ENCODE measurements around the gene CBX6.
A peak's percentile ranks its signal among the peaks of the same experiment; 100 is the strongest.

CBX6 gene

DNA sequence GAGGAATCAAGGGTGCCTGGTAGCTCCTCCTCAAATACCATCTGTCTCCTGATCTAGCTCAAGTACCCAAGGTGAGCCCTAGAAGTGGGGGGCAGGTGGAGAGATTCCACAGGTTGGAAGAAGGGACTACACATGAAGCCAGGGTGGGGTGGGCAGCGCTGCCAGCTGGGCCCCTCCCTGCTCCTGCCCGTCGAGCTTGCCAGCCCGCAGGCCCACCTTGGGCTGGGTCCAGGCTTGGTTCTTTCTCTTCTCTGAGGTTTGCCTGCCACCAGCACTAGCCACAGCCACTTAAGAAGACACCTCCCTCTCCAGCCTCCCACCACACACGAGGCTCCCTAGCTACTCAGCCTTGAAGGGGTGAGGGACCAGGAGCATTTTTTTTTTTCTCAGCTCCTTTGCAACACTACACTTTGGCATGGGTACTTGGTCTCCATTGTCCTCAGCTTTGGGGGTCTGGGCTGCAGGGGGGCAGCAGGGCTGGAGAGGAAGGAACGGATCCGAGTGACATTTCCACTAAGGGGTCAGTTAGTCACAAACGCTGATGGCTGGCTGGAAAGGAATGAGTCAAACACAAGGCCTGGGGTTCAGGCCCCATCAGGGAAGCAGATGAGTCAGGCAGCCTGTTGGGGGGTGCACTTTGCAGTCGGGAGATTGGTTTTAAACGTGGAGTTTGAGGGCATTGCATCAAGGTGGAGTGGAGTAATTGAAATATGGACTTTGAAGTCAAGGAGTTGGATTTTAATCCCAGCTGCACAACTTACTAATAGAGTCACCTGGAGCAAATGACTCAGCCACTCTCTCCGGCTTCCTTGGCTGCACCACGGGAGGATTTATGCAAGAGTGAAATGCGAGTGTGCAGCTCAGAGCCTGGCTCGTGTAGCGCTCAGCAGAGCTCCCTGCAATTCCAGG is 20.8 kb downstream of the CBX6 start:
- H3K27ac ChIP-seq, result no peak overlapping the region
- H3K4me1 ChIP-seq, result peaks cover 0 to 12% (median under 1%) of the 10 kb centered on the region in 4 donors
- H3K9me3 ChIP-seq, result no peaks in the 10 kb centered on the region
- no peaks in the 10 kb centered on the region for H3K27me3 ChIP-seq
- intact Hi-C loops (cut with DNase I; ENCODE audit: low total_unique reads), result no loop called here
- TF ChIP-seq, protein P1, sequence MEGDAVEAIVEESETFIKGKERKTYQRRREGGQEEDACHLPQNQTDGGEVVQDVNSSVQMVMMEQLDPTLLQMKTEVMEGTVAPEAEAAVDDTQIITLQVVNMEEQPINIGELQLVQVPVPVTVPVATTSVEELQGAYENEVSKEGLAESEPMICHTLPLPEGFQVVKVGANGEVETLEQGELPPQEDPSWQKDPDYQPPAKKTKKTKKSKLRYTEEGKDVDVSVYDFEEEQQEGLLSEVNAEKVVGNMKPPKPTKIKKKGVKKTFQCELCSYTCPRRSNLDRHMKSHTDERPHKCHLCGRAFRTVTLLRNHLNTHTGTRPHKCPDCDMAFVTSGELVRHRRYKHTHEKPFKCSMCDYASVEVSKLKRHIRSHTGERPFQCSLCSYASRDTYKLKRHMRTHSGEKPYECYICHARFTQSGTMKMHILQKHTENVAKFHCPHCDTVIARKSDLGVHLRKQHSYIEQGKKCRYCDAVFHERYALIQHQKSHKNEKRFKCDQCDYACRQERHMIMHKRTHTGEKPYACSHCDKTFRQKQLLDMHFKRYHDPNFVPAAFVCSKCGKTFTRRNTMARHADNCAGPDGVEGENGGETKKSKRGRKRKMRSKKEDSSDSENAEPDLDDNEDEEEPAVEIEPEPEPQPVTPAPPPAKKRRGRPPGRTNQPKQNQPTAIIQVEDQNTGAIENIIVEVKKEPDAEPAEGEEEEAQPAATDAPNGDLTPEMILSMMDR (IDR thresholded peaks at IDR 0.05), result no peak
- no peaks in the 10 kb centered on the region for H3K36me3 ChIP-seq
- no peak overlapping the region for H3K4me3 ChIP-seq
- no peak for DNase-seq

DNA sequence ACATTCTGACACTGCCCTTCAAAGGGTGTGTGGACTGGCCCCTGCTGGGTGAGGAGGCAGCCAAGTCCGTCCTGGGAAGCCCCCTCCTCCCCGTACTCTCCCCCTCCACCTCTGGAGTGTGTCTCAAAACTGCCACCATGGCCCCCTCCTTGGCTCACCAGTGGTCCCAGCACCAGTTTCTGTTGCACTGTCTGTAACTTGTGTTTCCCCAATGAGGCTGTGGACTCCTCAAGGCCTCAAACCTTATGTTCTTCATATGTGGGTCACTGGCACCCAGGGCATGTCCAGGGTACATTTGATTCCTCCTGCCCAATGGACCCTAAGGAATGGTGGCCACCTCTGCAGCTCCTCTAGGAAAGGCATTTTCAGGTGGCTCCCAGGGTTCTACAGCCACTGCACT is 21.6 kb downstream of the CBX6 start:
- H3K27ac ChIP-seq, result no peak overlapping the region
- H3K4me1 ChIP-seq, result peaks cover 0 to 20% (median 8%) of the 10 kb centered on the region in 4 donors
- H3K27me3 ChIP-seq, result no peaks in the 10 kb centered on the region
- no peaks in the 10 kb centered on the region for H3K36me3 ChIP-seq
- no peak overlapping the region for H3K4me3 ChIP-seq
- TF ChIP-seq, protein P1 (IDR thresholded peaks at IDR 0.05), result no peak
- no peak for DNase-seq
- H3K9me3 ChIP-seq, result no peaks in the 10 kb centered on the region
- intact Hi-C loops (cut with DNase I; ENCODE audit: low total_unique reads), result no loop called here

DNA sequence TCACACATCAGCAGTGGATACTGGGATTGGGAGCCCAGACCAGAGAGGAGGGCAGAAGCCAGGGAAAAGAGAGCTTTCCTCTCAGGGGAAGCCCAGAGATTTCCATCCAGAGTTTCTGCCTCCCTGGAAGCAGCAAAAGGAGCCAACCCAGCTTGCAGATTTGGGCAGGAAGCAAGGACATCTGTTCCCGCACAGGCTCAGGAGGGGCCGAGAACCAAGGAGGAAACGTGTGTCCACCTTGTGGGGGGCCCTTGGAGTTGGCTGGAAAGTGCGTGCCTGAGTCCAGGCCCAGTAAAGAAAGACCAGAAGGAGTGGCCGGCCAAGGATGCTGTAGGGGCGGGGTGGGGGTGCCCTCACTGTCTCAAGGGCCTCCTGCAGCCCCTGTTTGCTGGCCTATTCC is 22.2 kb downstream of the CBX6 start:
- intact Hi-C loops (cut with DNase I; ENCODE audit: low total_unique reads), result loop anchor here (10.0 kb wide), 1 partner anchor 55 kb away; the partner anchor contains the start of gene DNAL4
- Histone ChIP-seq H3K27ac (no peak overlapping the region), H3K27me3 (no peaks in the 10 kb centered on the region)

DNA sequence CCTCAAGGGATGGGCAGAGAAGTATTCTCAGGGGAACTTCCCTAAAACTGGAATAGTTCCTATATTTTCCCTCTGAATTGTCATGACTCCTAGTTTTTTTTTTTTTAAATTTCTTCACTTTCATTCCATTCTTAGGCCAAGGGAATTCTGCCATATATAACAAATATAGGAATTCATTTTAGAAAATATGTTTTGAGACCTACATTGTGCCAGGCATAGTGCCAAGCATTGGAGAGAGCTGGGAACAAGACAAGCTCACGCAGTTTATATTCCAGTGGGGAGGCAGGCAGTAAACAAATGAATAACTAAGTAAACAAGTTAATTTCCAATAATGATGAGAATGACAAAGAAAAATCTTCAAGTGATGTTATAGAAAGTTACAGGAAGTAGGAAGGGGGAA is 25.6 kb downstream of the CBX6 start:
- H3K27ac ChIP-seq, result peak overlapping the region; percentile 86 to 89
- no peak overlapping the region for H3K4me3 ChIP-seq
- H3K9me3 ChIP-seq, result no peaks in the 10 kb centered on the region
- intact Hi-C loops (cut with DNase I; ENCODE audit: low total_unique reads), result loop anchor here (10.0 kb wide), 1 partner anchor 52 kb away; the partner anchor contains the start of gene DNAL4
- TF ChIP-seq, protein P1 (IDR thresholded peaks at IDR 0.05), result no peak
- H3K4me1 ChIP-seq, result peaks cover 0 to 50% (median 37%) of the 10 kb centered on the region in 4 donors
- DNase-seq, result no peak
- no peaks in the 10 kb centered on the region for H3K27me3 ChIP-seq
- H3K36me3 ChIP-seq, result no peaks in the 10 kb centered on the region

More for the DNA sequence above, 22.2 kb downstream of the CBX6 start:
- TF ChIP-seq, protein P1 (IDR thresholded peaks at IDR 0.05), result no peak
- H3K9me3 ChIP-seq, result no peaks in the 10 kb centered on the region
- peaks cover 0 to 26% (median 13%) of the 10 kb centered on the region in 4 donors for H3K4me1 ChIP-seq
- DNase-seq, result no peak
- H3K36me3 ChIP-seq, result no peaks in the 10 kb centered on the region
- H3K4me3 ChIP-seq, result no peak overlapping the region

DNA sequence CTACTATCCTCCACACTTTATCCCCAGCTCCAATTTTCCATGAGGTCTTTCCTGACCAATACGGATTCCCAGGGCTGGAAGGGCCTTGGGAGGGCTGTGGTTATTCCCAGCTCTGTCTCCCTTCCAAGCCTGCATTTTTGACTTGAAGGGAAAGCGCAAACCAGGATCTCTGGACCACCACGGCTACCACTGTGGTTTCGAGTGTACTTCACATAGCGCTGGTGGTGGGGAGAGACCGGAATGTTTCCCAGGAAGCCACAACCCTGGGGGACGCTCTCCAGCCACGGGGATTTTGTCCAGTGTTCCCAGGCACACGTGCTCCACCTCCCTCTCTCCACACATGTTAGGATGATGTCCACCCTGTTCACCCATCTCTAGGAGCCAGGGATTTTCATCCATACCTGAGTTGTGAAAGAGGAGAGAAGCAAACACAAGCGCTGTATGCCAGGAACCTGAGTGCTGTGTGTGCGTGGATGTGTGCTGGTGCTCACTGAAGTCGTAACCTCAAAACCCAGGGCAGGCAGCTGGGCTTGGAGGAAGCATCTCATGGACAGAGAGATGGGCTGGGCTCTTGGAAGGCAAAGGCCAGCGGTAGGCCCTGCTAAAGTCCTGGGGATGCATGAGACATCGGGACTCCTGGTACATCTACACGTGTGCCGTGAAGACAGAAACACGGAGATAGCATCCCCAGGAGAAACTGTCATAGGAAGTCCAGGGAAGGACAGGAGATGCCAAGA is 26.8 kb downstream of the CBX6 start:
- H3K4me3 ChIP-seq, result no peak overlapping the region
- H3K9me3 ChIP-seq, result no peaks in the 10 kb centered on the region
- H3K4me1 ChIP-seq, result peaks cover 0 to 61% (median 45%) of the 10 kb centered on the region in 4 donors
- intact Hi-C loops (cut with DNase I; ENCODE audit: low total_unique reads), result loop anchor here (10.0 kb wide), 1 partner anchor 50 kb away; the partner anchor contains the start of gene DNAL4
- no peaks in the 10 kb centered on the region for H3K27me3 ChIP-seq
- no peak for DNase-seq
- TF ChIP-seq, protein P1 (IDR thresholded peaks at IDR 0.05), result no peak
- H3K27ac ChIP-seq, result peak overlapping the region; percentile 86 to 89
- no peaks in the 10 kb centered on the region for H3K36me3 ChIP-seq
